Fibroblast of pulmonary artery (primary cell): Measurements from ENCODE around the gene PTPRO.

Experiments used
- DNase-seq: peaks from one replicate; pipeline ENCODE4 v3.0.0-alpha.2; 2010; ENCODE audit warnings: low read depth
- H3K4me3 ChIP-seq: replicated peaks from 2 replicates; pipeline ENCODE4 v1.5.1; 2011; ENCODE audit warnings: low read depth, mild to moderate bottlenecking, control low read depth, low read length, moderate library complexity
- CTCF ChIP-seq: IDR thresholded peaks from 2 replicates; pipeline ENCODE4 v1.5.1; 2011; ENCODE audit warnings: mild to moderate bottlenecking, control low read depth, low read length, inconsistent platforms; ENCODE audit errors: missing control alignments

PTPRO gene

GRCh38 chr12:15481846-15482245 is 159.5 kb downstream of the PTPRO start:
- DNase-seq = no peak
- no peak overlapping the region for H3K4me3 ChIP-seq
- no peak for TF ChIP-seq CTCF

GRCh38 chr12:15485466-15485865 is 163.2 kb downstream of the PTPRO start:
- no peak for TF ChIP-seq CTCF
- DNase-seq = no peak
- no peak overlapping the region for H3K4me3 ChIP-seq

GRCh38 chr12:15486859-15487258 is 164.6 kb downstream of the PTPRO start:
- no peak overlapping the region for H3K4me3 ChIP-seq
- no peak for TF ChIP-seq CTCF
- no peak for DNase-seq

GRCh38 chr12:15488481-15488880 is 166.2 kb downstream of the PTPRO start:
- no peak overlapping the region for H3K4me3 ChIP-seq
- DNase-seq = no peak
- no peak for TF ChIP-seq CTCF

GRCh38 chr12:15494329-15495046 is 172.2 kb downstream of the PTPRO start:
- DNase-seq = no peak
- no peak overlapping the region for H3K4me3 ChIP-seq
- TF ChIP-seq CTCF = no peak

- no peak for TF ChIP-seq CTCF
- DNase-seq = no peak
- H3K4me3 ChIP-seq = no peak overlapping the region
Measured at GRCh38 chr12:15495746-15496145, 173.4 kb downstream of the PTPRO start.

- no peak for TF ChIP-seq CTCF
- H3K4me3 ChIP-seq = no peak overlapping the region
- no peak for DNase-seq
Measured at GRCh38 chr12:15496738-15497137, 174.4 kb downstream of the PTPRO start.
